Measurements from ENCODE around the gene RSBN1. TPM values are rescaled to one million over a fixed set of nuclear protein-coding genes. Genes with fewer than 3 reads are reported as not detected.
"Not testable (repeated sequence)": the region's sequence is repeated elsewhere in the genome, so short reads cannot be mapped to it uniquely, and the experiment has no call there.

The RSBN1 gene
- total and polyA plus RNA-seq, 7 donors, result 3.5 to 20.8 (median 11.0) TPM

DNA sequence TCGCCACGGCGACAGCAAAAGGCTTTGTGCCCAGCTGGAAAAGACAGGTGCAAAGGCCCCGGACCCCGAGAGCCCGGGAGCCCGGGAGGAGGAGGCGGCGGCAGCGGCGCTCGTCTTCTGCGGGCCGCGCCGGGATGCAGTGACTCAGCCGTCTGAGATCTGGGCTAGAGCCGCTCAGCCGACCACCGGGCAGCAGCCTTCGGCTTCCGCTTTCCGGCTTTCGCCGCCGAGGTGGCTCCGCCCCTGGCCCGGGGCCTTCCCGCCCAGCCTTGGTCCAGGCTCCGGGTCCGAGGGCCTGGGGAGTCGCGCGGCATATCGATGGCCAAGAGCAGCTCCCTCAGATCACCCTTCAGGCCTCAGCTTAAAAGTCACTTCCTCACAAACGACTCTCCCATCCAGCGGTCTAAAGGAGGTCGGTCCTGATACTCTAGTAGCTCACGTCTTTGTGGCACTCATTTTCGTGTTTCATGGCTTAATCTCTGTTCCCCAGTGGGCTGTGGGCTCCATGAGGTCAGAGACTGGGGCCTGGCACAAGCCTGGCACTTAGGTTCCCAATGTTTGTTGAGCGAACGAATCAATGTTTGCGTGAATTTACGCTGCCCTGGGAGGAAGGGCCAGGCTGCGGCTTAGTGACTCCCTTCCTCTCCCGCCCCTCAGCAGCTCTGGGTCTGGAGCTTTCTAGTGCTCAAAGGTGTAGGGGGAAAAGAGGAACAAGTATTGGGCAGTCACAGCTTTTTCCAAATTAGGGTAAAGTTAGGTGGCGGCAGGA is 52.8 kb downstream of the RSBN1 start, which contains the start of gene PHTF1:
Gene PHTF1, minus strand, starts transcription at position 154 of the 769 bp plus-strand sequence. CDS start 783 bp downstream, outside the sequence.
- TF ChIP-seq CTCF (IDR thresholded peaks at IDR 0.05), result no peak
- Histone ChIP-seq H3K4me3 (peak within 1 kb of the TSS; percentile 84), H3K27ac (peak within 1 kb of the TSS; percentile 86), H3K36me3 (ENCODE audit: insufficient read depth in 1 of 2, low read depth in 1 of 2) (peaks cover 0 to 14% of the 10 kb centered on the region in 2 donors), H3K4me1 (peaks cover 8% of the 10 kb centered on the region), H3K27me3 (ENCODE audit: insufficient read depth in 3 of 3, low read length in 2 of 3) (no peaks in the 10 kb centered on the region), H3K9me3 (no peaks in the 10 kb centered on the region)
- DNase-seq (peak; percentile 82 to 85), ATAC-seq (peak; percentile 88 to 91 (median 90))
- intact Hi-C loops (cut with DNase I), result loop anchor here (1.0 to 10.0 kb wide), 4 partner anchors 23 to 148 kb away; partner anchors contain the start of genes DCLRE1B (in 2 of the 2), RSBN1 (in 2 of the 2) and AP4B1 (in 1 of the 2)
- 1 to 2% (median 2%) methylated on average over 36 to 47 of the region's 47 CpGs for WGBS, 3 donors

- DNase-seq (peak; percentile 69 to 82), ATAC-seq (peak; percentile 76 to 82 (median 79))
- H3K27me3 ChIP-seq (ENCODE audit: insufficient read depth in 3 of 3, low read length in 2 of 3), result no peaks in the 10 kb centered on the region
- H3K27ac ChIP-seq, result peak overlapping the region; percentile 86
- H3K4me3 ChIP-seq, result peak overlapping the region; percentile 84
- TF ChIP-seq CTCF (IDR thresholded peaks at IDR 0.05), result no peak
- WGBS, 3 donors, result 0 to 1% (median 0%) methylated on average over 48 to 55 of the region's 55 CpGs
- intact Hi-C loops (cut with DNase I), result loop anchor here (1.0 to 10.0 kb wide), 4 partner anchors 24 to 149 kb away; partner anchors contain the start of genes DCLRE1B (in 2 of the 2), AP4B1 (in 1 of the 2) and RSBN1 (in 1 of the 2)
- H3K4me1 ChIP-seq, result peaks cover 8% of the 10 kb centered on the region
- peaks cover 0 to 19% of the 10 kb centered on the region in 2 donors for H3K36me3 ChIP-seq (ENCODE audit: insufficient read depth in 1 of 2, low read depth in 1 of 2)
- no peaks in the 10 kb centered on the region for H3K9me3 ChIP-seq
Observed at GRCh38 chr1:113758631-113759332, 53.5 kb downstream of the RSBN1 start.

DNA sequence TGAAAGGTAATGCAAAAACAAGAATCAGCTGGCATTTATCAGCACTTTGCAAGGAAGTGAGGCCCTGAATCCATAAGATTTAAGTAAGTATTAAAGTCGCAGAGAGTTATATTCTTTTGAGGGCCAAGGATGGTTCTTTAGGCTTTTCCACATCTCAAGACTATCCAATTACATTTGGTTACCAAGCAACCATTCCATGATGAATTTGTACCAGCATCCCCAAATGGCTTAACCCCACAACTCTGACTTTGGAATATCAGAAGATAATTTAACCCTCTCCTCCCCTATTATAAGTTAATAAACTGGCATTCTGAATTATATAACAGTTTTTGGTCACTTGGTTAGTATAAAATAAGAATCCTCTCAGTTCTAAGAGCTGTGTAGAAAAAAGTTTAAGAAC is 55.8 kb downstream of the RSBN1 start:
- H3K27me3 ChIP-seq (ENCODE audit: insufficient read depth in 3 of 3, low read length in 2 of 3), result no peaks in the 10 kb centered on the region
- H3K36me3 ChIP-seq (ENCODE audit: insufficient read depth in 1 of 2, low read depth in 1 of 2), result peaks cover 0 to 24% of the 10 kb centered on the region in 2 donors
- H3K9me3 ChIP-seq, result no peaks in the 10 kb centered on the region
- H3K27ac ChIP-seq, result no peak overlapping the region
- 77 to 90% (median 77%) methylated on average over 1 of the region's 1 CpG for WGBS, 3 donors
- intact Hi-C loops (cut with DNase I), result loop anchor here (5.0 to 10.0 kb wide), 3 partner anchors 56 to 151 kb away; partner anchors contain the start of genes DCLRE1B (in 2 of the 2), AP4B1 (in 1 of the 2) and RSBN1 (in 1 of the 2)
- H3K4me1 ChIP-seq, result peaks cover 8% of the 10 kb centered on the region
- DNase-seq (no peak), ATAC-seq (no peak)
- no peak overlapping the region for H3K4me3 ChIP-seq
- no peak for TF ChIP-seq CTCF (IDR thresholded peaks at IDR 0.05)

- H3K9me3 ChIP-seq; H3K4me3 ChIP-seq; DNase-seq; H3K27me3 ChIP-seq (ENCODE audit: insufficient read depth in 3 of 3, low read length in 2 of 3); H3K4me1 ChIP-seq; H3K27ac ChIP-seq; ATAC-seq: not testable (repeated sequence)
- intact Hi-C loops (cut with DNase I), result loop anchor here in 1 of 2 donors (10.0 kb wide), 1 partner anchor 151 kb away; the partner anchor contains the start of genes AP4B1 and DCLRE1B
- H3K36me3 ChIP-seq (ENCODE audit: insufficient read depth in 1 of 2, low read depth in 1 of 2), result peaks cover 0 to 42% of the 10 kb centered on the region in 2 donors
- 92 to 96% (median 94%) methylated on average over 6 of the region's 6 CpGs for WGBS, 3 donors
Observed at GRCh38 chr1:113753333-113753732, 58.9 kb downstream of the RSBN1 start.
